HG02973 (cell line): ENCODE data around the gene SPAAR.
"Not testable (repeated sequence)": the region's sequence is repeated elsewhere in the genome, so short reads cannot be mapped to it uniquely, and the experiment has no call there.

Experiments
- ATAC-seq: cut with Tn5 transposase; IDR thresholded peaks from one replicate; pipeline ENCODE4 v1.9.1; 2021; ENCODE audit warnings: moderate library complexity; ENCODE audit not compliant: unreplicated experiment

SPAAR gene

GRCh38 chr9:35920051-35920620 is 10.8 kb downstream of the SPAAR start:
- ATAC-seq = no peak

DNA sequence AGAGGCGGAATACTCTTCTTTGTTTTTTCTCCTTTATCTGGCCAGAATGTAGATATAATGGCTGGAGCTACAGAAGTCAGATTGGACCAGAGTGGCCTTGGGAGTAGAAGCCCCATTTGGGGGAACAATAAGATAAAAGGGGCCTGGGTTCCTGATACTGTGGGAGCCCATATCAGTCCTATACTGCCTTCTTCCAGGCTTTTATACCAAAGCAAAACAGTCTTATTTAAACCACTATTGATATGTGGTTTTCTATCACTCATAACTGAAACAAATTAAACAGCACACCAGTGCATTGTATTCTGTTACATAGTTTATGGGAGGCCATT is 14.3 kb downstream of the SPAAR start:
- no peak for ATAC-seq

- ATAC-seq = no peak
These were observed 14.9 kb downstream of the SPAAR start for GRCh38 chr9:35923927-35924763.

GRCh38 chr9:35928591-35929452 is 19.5 kb downstream of the SPAAR start:
- no peak for ATAC-seq

DNA sequence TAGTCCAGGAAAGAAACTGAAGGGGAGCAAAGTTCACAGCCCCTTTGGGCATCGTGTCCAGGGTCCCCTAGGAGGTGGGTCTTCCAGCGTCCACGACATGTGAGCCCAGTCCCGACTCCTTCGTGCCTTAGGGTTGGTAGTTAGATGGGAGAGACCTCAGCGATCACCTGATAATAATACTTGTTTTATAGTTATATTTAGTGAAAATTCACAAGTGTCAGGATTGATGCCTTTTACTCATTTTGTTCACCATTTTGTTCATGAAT is 20.1 kb downstream of the SPAAR start:
- ATAC-seq = no peak

DNA sequence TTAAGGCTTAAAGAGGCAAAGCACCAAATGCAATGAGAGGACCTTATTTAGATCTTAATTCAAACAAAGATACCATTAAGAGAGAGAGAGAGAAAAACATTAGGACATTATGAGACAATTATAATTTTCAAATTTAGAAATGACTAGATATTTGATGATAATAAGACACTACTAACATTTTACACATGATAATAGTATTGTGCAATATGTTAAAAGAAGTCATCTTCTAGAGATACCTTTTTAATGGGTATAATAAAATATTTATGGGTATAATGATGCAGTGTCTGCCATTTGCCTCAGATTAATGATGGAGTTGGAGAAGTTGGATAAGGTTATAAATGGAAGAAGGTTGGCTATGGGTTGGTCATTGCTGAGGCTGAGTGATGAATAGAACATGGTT is 21.2 kb downstream of the SPAAR start:
- no peak for ATAC-seq

DNA sequence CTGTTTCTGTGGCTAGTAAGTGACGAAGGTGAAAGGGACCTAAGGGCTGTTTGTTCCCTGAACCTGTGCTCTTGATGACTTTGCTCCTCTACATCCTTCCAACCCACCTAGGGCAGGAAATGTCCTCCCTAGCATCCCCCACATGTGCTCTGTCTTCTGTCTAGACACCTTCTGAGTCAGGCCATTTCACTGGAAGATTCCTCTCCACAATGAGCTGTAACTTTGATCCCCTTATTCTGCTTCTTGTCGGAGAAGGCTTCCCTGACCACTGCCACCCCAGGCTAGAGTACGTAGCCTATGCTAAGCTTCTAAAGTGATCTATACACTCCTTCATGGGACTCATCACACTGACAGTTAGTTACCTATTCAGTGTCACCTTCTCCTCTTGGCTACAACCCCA is 21.7 kb downstream of the SPAAR start:
- no peak for ATAC-seq

GRCh38 chr9:35932735-35933134 is 23.4 kb downstream of the SPAAR start:
- no peak for ATAC-seq

- ATAC-seq = no peak
These were observed 24.3 kb downstream of the SPAAR start for GRCh38 chr9:35933550-35934067.

GRCh38 chr9:35934069-35934468 is 24.8 kb downstream of the SPAAR start:
- ATAC-seq = not testable (repeated sequence)

GRCh38 chr9:35935261-35935660 is 26.0 kb downstream of the SPAAR start:
- ATAC-seq = no peak

- no peak for ATAC-seq
These were observed 26.6 kb downstream of the SPAAR start for GRCh38 chr9:35935755-35936509.

DNA sequence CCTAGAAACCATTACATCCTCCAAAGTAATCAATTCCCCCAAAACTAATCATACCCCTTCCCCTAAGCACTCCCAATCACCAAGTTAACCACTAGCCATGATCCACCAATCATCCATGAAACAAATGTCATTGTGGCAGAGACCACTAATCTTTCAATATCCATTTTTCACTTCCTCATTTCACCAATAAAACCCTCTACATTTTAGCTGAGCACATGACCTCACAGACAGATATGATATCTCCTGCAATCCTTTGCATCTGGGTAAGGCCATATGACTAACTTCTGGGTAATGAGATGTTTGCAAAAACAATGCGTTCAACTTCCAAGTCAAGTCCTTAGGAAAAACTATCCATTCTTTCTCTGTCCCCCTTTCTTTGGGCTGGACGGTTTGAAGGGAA is 27.9 kb downstream of the SPAAR start:
- no peak for ATAC-seq

- no peak for ATAC-seq
These were observed 29.4 kb downstream of the SPAAR start for GRCh38 chr9:35938474-35939356.

- no peak for ATAC-seq
These were observed 30.5 kb downstream of the SPAAR start for GRCh38 chr9:35939679-35940250.

DNA sequence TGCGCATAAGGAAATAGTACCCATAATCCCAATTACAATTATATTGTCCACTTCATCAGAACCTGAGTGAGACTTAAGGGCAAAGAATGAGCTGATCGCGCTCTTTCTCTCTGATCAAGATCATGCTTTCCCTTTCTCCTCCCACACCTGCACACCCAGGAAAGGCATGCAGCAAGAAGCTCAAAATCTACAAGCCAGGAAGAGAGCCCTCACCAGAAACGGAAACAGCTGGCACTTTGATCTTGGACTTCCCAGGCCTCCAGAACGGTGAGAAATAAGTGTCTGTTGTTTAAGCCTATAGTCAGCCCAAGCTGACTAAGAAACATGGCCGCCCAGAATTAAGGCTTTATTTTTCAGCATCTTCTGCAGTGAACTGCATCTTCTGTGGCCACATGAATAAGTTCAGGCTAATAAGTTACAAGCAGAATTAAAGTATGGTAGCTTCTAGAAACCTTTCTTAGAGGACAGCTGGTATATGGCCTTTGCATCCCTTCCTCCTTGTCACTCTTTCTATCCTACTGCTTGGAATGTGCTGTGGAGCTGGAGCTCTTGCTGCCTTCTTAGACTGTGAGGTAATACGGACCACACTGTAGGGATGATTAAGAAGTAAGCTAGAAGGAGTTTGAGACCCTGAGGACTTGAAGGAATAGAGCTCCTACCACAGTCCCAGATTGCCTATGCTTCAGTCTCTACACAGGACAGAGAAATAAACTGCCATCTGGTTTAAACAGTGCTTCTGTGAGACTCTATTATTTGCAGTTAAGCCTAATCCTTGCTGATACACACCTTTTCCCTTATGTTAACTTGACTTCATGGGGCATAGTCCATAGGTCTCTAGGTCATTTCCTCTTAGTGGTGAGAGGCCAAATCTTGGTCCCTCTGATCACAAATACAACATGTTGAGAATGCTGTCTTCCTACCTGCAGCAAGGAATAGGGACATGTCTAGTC is 31.4 kb downstream of the SPAAR start:
- no peak for ATAC-seq

GRCh38 chr9:35942286-35942685 is 33.0 kb downstream of the SPAAR start:
- ATAC-seq = no peak

DNA sequence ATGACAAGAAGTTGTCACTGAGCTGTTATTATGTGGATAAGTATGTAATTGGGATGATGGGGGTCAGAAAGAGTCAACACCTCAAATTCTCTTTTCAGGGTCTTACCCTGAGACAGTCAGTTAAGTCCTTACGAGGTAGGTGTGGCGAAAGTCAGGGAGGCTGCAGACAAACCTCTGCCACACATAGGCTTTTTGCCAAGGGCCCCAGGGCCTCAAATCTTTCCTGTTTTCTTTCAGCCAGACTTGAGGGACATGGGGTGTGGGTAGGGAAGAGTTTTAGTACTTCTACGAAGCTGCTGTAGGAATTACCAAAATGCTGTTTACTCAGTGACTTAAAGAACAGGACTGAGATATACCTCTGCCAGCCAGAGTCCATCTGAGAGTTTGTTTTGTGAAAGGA is 34.9 kb downstream of the SPAAR start:
- no peak for ATAC-seq

GRCh38 chr9:35944841-35945240 is 35.6 kb downstream of the SPAAR start:
- no peak for ATAC-seq
